HG03097 (cell line): ENCODE results near the gene TCEA2.

ENCODE experiments used
- ATAC-seq: cut with Tn5 transposase; IDR thresholded peaks from one replicate; pipeline ENCODE4 v1.9.1; 2021; ENCODE audit not compliant: unreplicated experiment, low FRiP score

The TCEA2 gene

GRCh38 chr20:64090165-64090564, 27.2 kb downstream of the TCEA2 start:
- ATAC-seq, result no peak

GRCh38 chr20:64091340-64091739, 28.3 kb downstream of the TCEA2 start:
- ATAC-seq, result no peak

GRCh38 chr20:64091770-64092169, 28.8 kb downstream of the TCEA2 start:
- no peak for ATAC-seq

GRCh38 chr20:64092258-64093012, 29.4 kb downstream of the TCEA2 start:
- ATAC-seq, result no peak

- ATAC-seq, result no peak
Observed at GRCh38 chr20:64093013-64093503, 30.1 kb downstream of the TCEA2 start.

- no peak for ATAC-seq
Observed at GRCh38 chr20:64095455-64095854, 32.5 kb downstream of the TCEA2 start.

GRCh38 chr20:64095927-64096326, 32.9 kb downstream of the TCEA2 start:
- ATAC-seq, result no peak

- ATAC-seq, result no peak
Observed at GRCh38 chr20:64096535-64096934, 33.5 kb downstream of the TCEA2 start.

GRCh38 chr20:64098471-64099013, 35.5 kb downstream of the TCEA2 start:
- ATAC-seq, result no peak

GRCh38 chr20:64099086-64099786, 36.2 kb downstream of the TCEA2 start:
- ATAC-seq, result no peak

- ATAC-seq, result no peak
Observed at GRCh38 chr20:64099880-64100565, 37.0 kb downstream of the TCEA2 start.

GRCh38 chr20:64100566-64100888, 37.5 kb downstream of the TCEA2 start:
- ATAC-seq, result no peak

- no peak for ATAC-seq
Observed at GRCh38 chr20:64100946-64101688, 38.1 kb downstream of the TCEA2 start.

GRCh38 chr20:64101731-64102621, 39.0 kb downstream of the TCEA2 start:
- ATAC-seq, result no peak

- no peak for ATAC-seq
Observed at GRCh38 chr20:64102647-64103354, 39.8 kb downstream of the TCEA2 start.

- ATAC-seq, result no peak
Observed at GRCh38 chr20:64103871-64104666, 41.1 kb downstream of the TCEA2 start.

GRCh38 chr20:64104667-64105451, 41.9 kb downstream of the TCEA2 start:
- ATAC-seq, result no peak
